GM12891 (cell line): ENCODE results near the gene EPB41L2.

Experiments
- POLR2A ChIP-seq: IDR thresholded peaks from 2 replicates; pipeline ENCODE4 v1.6.1; 2011; ENCODE audit warnings: low read depth, low read length, control low read depth
- POLR2AphosphoS5 ChIP-seq: IDR thresholded peaks from 2 replicates; pipeline ENCODE4 v1.6.1; 2011; ENCODE audit warnings: low read depth, low read length, control low read depth
- SPI1 ChIP-seq: IDR thresholded peaks from 2 replicates; pipeline ENCODE4 v1.6.1; 2011; ENCODE audit warnings: low read depth, low read length, control low read depth

DNA sequence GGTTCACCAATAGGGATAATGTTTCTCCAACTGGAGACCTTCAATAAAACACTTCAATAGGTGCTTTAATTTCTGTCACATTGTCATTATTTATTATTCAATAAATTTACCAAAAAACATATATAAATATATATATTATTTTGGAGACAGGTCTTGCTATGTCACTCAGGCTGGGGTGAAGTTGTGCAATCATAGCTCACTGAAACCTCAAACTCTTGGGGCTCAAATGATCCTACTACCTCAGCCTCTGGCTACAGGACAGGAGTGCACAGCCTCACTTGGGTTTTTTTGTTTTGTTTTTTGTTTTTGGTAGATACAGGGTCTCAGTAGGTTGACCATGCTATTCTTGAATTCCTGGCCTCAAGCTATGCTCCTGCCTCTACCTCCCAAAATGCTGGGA is 226.0 kb downstream of the EPB41L2 start:
- no peak for TF ChIP-seq POLR2A
- no peak for TF ChIP-seq SPI1
- no peak for TF ChIP-seq POLR2AphosphoS5
